HepG2 (cell line): ENCODE measurements around the gene GANC. TPM values are rescaled to one million over a fixed set of nuclear protein-coding genes. Genes with fewer than 3 reads are reported as not detected.

Experiments used
- ATAC-seq: fragments of 200-7000 bp; cut with Tn5 transposase; 3 replicates; pipeline ENCODE4 v1.9.1; 2020; ENCODE audit warnings: mild to moderate bottlenecking, moderate library complexity
- BruUV-seq: library from RNA; stranded (reverse); fragments of 400-500 nt; replicated peaks from 2 replicates; lab custom pipeline; 2021; lab: Mats Ljungman, UMichigan
- CTCF ChIA-PET: fragments of 300-600 bp; formaldehyde crosslinking; extraction: SDS; loops from one replicate; lab custom pipeline; 2021; ENCODE audit warnings: low total read pairs, inconsistent platforms, low intra/inter-chr PET ratio; lab: Yijun Ruan, JAX
- POLR2A ChIA-PET: fragments of 350-600 bp; sonication (Branson Sonifier 250); formaldehyde crosslinking; loops from one replicate; lab custom pipeline; 2020; ENCODE audit warnings: antibody characterized with exemption, inconsistent platforms; lab: Yijun Ruan, JAX
- DNase-seq: peaks from one replicate; pipeline ENCODE4 v3.0.0-alpha.2; 2015; ENCODE audit warnings: low spot score
- FAIRE-seq: peaks from 3 replicates; lab custom pipeline; 2011; peaks lifted over from hg19 to GRCh38; lab: Jason Lieb, UNC
- H2AFZ ChIP-seq: one replicate; pipeline ENCODE4 v1.6.1; 2011; ENCODE audit warnings: low read length, inconsistent platforms
- H3K27ac ChIP-seq: fragments of 300-600 bp; 3 replicates; pipeline ENCODE4 v1.8.0; 2011; ENCODE audit warnings: mixed run types, mild to moderate bottlenecking, mixed read lengths, low read length, inconsistent platforms; ENCODE audit not compliant: insufficient read depth; ENCODE audit errors: extremely low read length
- H3K27me3 ChIP-seq, 2 experiments: fragments of 200-600 bp in 1 of 2; 2 replicates in 1 of 2; 3 replicates in 1 of 2; pipeline versions ENCODE4 v1.6.0 to v1.8.0; 2011; ENCODE audit warnings: low read length in 2 of 2, mild to moderate bottlenecking in 2 of 2, moderate library complexity in 2 of 2, inconsistent platforms in 1 of 2; ENCODE audit not compliant: insufficient read depth in 2 of 2, control insufficient read depth in 1 of 2
- H3K36me3 ChIP-seq, 2 experiments: fragments of 200-600 bp in 1 of 2; replicated peaks in 1 of 2; 2 replicates in 1 of 2; 3 replicates in 1 of 2; pipeline versions ENCODE4 v1.5.1 to v1.8.0; 2011; ENCODE audit warnings: low read length in 2 of 2, inconsistent platforms in 1 of 2; ENCODE audit not compliant: insufficient read depth in 2 of 2, control insufficient read depth in 1 of 2
- H3K4me1 ChIP-seq: 2 replicates; pipeline ENCODE4 v1.5.1; 2012; ENCODE audit warnings: low read length, inconsistent platforms; ENCODE audit not compliant: insufficient read depth
- H3K4me2 ChIP-seq: 2 replicates; pipeline ENCODE4 v1.6.0; 2011; ENCODE audit warnings: low read depth, low read length, inconsistent platforms
- H3K4me3 ChIP-seq, 3 experiments: fragments of 200-600 bp in 1 of 3; sonication (generic), shearing (Covaris generic) in 1 of 3; replicated peaks in 1 of 3; 2 replicates each; pipeline ENCODE4 v1.5.1; 2011 to 2016; ENCODE audit warnings: low read length in 3 of 3, inconsistent platforms in 2 of 3, low read depth in 2 of 3, mild to moderate bottlenecking in 2 of 3, control low read depth in 1 of 3, mixed read lengths in 1 of 3; ENCODE audit not compliant: insufficient read depth in 1 of 3
- H3K79me2 ChIP-seq: one replicate; pipeline ENCODE4 v1.6.1; 2011; ENCODE audit warnings: low read length, inconsistent platforms; ENCODE audit not compliant: insufficient read depth
- H3K9ac ChIP-seq: 2 replicates; pipeline ENCODE4 v1.6.0; 2011; ENCODE audit warnings: mild to moderate bottlenecking, low read depth, low read length, inconsistent platforms; ENCODE audit not compliant: insufficient read depth
- H3K9me3 ChIP-seq: 2 replicates; pipeline ENCODE4 v1.5.1; 2012; ENCODE audit warnings: mild to moderate bottlenecking, low read length
- H4K20me1 ChIP-seq: 2 replicates; pipeline ENCODE4 v1.6.0; 2011; ENCODE audit warnings: inconsistent platforms, mild to moderate bottlenecking, low read length, moderate library complexity; ENCODE audit not compliant: insufficient read depth
- EHMT2 ChIP-seq: fragments of 200-600 bp; sonication (generic); IDR thresholded peaks from 2 replicates; pipeline ENCODE4 v1.7.0; 2017; ENCODE audit warnings: antibody characterized with exemption, low read depth, low read length, borderline replicate concordance
- GABPB1 ChIP-seq: IDR thresholded peaks from 2 replicates; pipeline ENCODE4 v1.6.1; 2016; ENCODE audit warnings: mild to moderate bottlenecking, missing genetic modification reagents, moderate library complexity, missing compliant biosample characterization
- JDP2 ChIP-seq: sonication (generic); formaldehyde crosslinking; IDR thresholded peaks from 2 replicates; pipeline ENCODE4 v1.8.1; 2022; ENCODE audit warnings: missing genetic modification reagents, borderline replicate concordance
- NPAS2 ChIP-seq: sonication (generic); formaldehyde crosslinking; IDR thresholded peaks from 2 replicates; pipeline ENCODE4 v1.8.0; 2022; ENCODE audit warnings: mild to moderate bottlenecking, missing genetic modification reagents, borderline replicate concordance
- PAX8 ChIP-seq: sonication (generic); formaldehyde crosslinking; IDR thresholded peaks from 2 replicates; pipeline ENCODE4 v1.8.0; 2022; ENCODE audit warnings: mild to moderate bottlenecking, missing genetic modification reagents, borderline replicate concordance
- SIN3A ChIP-seq: IDR thresholded peaks from 2 replicates; pipeline ENCODE4 v1.6.1; 2011; ENCODE audit warnings: low read depth, mild to moderate bottlenecking, control low read depth, low read length, borderline replicate concordance
- SP140L ChIP-seq: sonication (generic); formaldehyde crosslinking; IDR thresholded peaks from 2 replicates; pipeline ENCODE4 v1.4.0; 2020; ENCODE audit warnings: missing genetic modification reagents, borderline replicate concordance
- SUZ12 ChIP-seq: fragments of 150-350 bp; IDR thresholded peaks from 2 replicates; pipeline ENCODE4 v1.6.1; 2014; ENCODE audit warnings: low read depth, low read length
- YEATS2 ChIP-seq: sonication (generic); formaldehyde crosslinking; IDR thresholded peaks from 2 replicates; pipeline ENCODE4 v1.4.0; 2020; ENCODE audit warnings: missing genetic modification reagents, borderline replicate concordance
- ZNF296 ChIP-seq: sonication (generic); formaldehyde crosslinking; conservative IDR thresholded peaks from 2 replicates; pipeline ENCODE4 v1.5.0; 2020; ENCODE audit warnings: mild to moderate bottlenecking, missing genetic modification reagents
- ZNF331 ChIP-seq: sonication (generic); formaldehyde crosslinking; IDR thresholded peaks from 2 replicates; pipeline ENCODE4 v1.4.0; 2020; ENCODE audit warnings: missing genetic modification reagents
- ZNF746 ChIP-seq: sonication (generic); formaldehyde crosslinking; IDR thresholded peaks from 2 replicates; pipeline ENCODE4 v1.8.0; 2022; ENCODE audit warnings: mild to moderate bottlenecking, missing genetic modification reagents
- WGBS: methylation state at CpG from one replicate; pipeline ENCODE4 v1.1.6; 2017; ENCODE audit warnings: low lambda C conversion rate; 5-methylcytosine and 5-hydroxymethylcytosine counted together
- in situ Hi-C: cut with HindIII; loops from 2 replicates; pipeline ENCODE4 v1.10.0; 2017; ENCODE audit warnings: low pct_unique_long_range_greater_than_20kb; ENCODE audit not compliant: extremely low pct_ligation_motif_present
- intact Hi-C: fragments of 100-400 bp; cut with micrococcal nuclease; formaldehyde crosslinking; loops from one replicate; pipeline ENCODE4 v1.10.0; 2022; ENCODE audit not compliant: unreplicated experiment
- polyA plus RNA-seq, 8 experiments: library from polyadenylated mRNA; depleted of rRNA in 3 of 8; stranded (reverse) in 7 of 8; unstranded in 1 of 8; fragments of >200 nt; fragmentation: Illumina TruSeq in 4 of 8; extraction: Trizol in 4 of 8; gene quantifications; 2 replicates each; pipeline versions ENCODE4 v1.2.1 to v1.2.3, GENCODE V29; 2011 to 2016; ENCODE audit warnings: low read depth in 4 of 8, missing spikeins in 1 of 8, mixed read lengths in 1 of 8; ENCODE audit not compliant: insufficient read depth in 1 of 8
- total RNA-seq, 5 experiments: library from RNA; depleted of rRNA; stranded (reverse); fragments of >200 nt; fragmentation: Illumina TruSeq; extraction: Trizol; gene quantifications; 2 replicates each; pipeline ENCODE4 v1.2.3, GENCODE V29; 2016; ENCODE audit warnings: low read depth in 1 of 5
- TF ChIP-seq, protein P1 (sequence below): sonication (generic); formaldehyde crosslinking; IDR thresholded peaks from 2 replicates; pipeline ENCODE4 v1.8.0; 2022; ENCODE audit warnings: low read depth, missing genetic modification reagents
- TF ChIP-seq, protein P2 (sequence below): IDR thresholded peaks from 2 replicates; pipeline ENCODE4 v1.6.1; 2016
- TF ChIP-seq, protein P3 (sequence below): IDR thresholded peaks from 2 replicates; pipeline ENCODE4 v1.6.1; 2018; ENCODE audit warnings: missing genetic modification reagents, mild to moderate bottlenecking, missing compliant biosample characterization

Gene GANC
- total and polyA plus RNA-seq, 2 of the 13 experiments (the other 11 are each of a cell fraction or from before 2014, with no cell fraction given) = 17.0 to 21.0 TPM

DNA sequence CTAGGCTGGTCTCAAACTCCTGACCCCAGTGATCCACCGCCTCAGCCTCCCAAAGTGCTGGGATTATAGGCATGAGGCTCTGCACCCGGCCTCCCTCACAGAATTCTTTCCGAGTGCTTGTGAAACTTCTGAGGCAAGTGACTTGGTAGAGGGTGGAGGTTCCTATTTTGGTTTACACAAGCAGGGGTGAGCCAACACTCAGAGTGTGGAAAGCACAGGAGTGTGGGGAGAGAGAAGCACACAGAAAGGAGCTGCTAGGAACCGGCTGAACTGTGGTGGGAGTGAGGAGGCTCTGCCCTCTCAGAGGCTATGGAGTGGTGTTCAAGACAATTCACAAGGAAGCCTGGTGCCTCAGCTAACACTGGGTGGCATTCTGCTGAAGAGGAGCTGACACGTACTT lies 94.0 kb downstream of the GANC start:
- H3K4me2 ChIP-seq = no peak overlapping the region; the same call in 1 of the 2 replicates
- no peak for DNase-seq
- no peak overlapping the region for H2AFZ ChIP-seq
- ATAC-seq = no peak; the same call in 2 of the 3 replicates
- intact Hi-C loops = no loop called here
- no peaks in the 10 kb centered on the region for H3K79me2 ChIP-seq
- no peaks in the 10 kb centered on the region for H3K9me3 ChIP-seq
- no peak overlapping the region for H3K4me3 ChIP-seq
- in situ Hi-C loops = no loop called here
- no TSS peak for BruUV-seq
- no peak for TF ChIP-seq ZNF331 (CRISPR knock-in tag)
- no peak for TF ChIP-seq SP140L (CRISPR knock-in tag)
- no peak for TF ChIP-seq EHMT2
- no peak for TF ChIP-seq SIN3A
- TF ChIP-seq SUZ12 = no peak
- TF ChIP-seq, protein P1, sequence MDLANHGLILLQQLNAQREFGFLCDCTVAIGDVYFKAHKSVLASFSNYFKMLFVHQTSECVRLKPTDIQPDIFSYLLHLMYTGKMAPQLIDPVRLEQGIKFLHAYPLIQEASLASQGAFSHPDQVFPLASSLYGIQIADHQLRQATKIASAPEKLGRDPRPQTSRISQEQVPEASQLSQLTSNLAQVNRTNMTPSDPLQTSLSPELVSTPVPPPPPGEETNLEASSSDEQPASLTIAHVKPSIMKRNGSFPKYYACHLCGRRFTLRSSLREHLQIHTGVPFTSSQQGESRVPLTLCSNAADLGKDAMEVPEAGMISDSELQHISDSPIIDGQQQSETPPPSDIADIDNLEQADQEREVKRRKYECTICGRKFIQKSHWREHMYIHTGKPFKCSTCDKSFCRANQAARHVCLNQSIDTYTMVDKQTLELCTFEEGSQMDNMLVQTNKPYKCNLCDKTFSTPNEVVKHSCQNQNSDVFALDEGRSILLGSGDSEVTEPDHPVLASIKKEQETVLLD (CRISPR knock-in tag) = no peak
- TF ChIP-seq, protein P2, sequence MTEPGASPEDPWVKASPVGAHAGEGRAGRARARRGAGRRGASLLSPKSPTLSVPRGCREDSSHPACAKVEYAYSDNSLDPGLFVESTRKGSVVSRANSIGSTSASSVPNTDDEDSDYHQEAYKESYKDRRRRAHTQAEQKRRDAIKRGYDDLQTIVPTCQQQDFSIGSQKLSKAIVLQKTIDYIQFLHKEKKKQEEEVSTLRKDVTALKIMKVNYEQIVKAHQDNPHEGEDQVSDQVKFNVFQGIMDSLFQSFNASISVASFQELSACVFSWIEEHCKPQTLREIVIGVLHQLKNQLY (CRISPR knock-in tag) = no peak
- no peak for TF ChIP-seq ZNF296
- TF ChIP-seq, protein P3, sequence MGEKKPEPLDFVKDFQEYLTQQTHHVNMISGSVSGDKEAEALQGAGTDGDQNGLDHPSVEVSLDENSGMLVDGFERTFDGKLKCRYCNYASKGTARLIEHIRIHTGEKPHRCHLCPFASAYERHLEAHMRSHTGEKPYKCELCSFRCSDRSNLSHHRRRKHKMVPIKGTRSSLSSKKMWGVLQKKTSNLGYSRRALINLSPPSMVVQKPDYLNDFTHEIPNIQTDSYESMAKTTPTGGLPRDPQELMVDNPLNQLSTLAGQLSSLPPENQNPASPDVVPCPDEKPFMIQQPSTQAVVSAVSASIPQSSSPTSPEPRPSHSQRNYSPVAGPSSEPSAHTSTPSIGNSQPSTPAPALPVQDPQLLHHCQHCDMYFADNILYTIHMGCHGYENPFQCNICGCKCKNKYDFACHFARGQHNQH (CRISPR knock-in tag) = no peak
- no peak for TF ChIP-seq ZNF746 (CRISPR knock-in tag)
- TF ChIP-seq JDP2 (CRISPR knock-in tag) = no peak
- no peak for TF ChIP-seq GABPB1 (CRISPR knock-in tag)
- no peak for TF ChIP-seq NPAS2 (CRISPR knock-in tag)
- no peak for TF ChIP-seq PAX8 (CRISPR knock-in tag)
- no peak for TF ChIP-seq YEATS2 (CRISPR knock-in tag)
- no peaks in the 10 kb centered on the region for H4K20me1 ChIP-seq
- ChIA-PET POLR2A (interaction anchor here (0.6 kb wide), 1 partner anchor 26 kb away, joined by 4 read pairs; no protein-coding TSS in a partner anchor), CTCF (no interaction called here)
- peaks cover 18% of the 10 kb centered on the region for H3K4me1 ChIP-seq
- no peaks in the 10 kb centered on the region for H3K36me3 ChIP-seq
- no peak overlapping the region for H3K27ac ChIP-seq
- 26% methylated on average over 5 of the region's 5 CpGs for WGBS
- H3K9ac ChIP-seq = no peak overlapping the region
- no peak for FAIRE-seq
- H3K27me3 ChIP-seq = no peaks in the 10 kb centered on the region; a peak in 1 of 5 replicates
